HCT116 (cell line): ENCODE data around the gene EP400. TPM values are rescaled to one million over a fixed set of nuclear protein-coding genes. Genes with fewer than 3 reads are reported as not detected.

Experiments used
- ATAC-seq: fragments of 200-7000 bp; cut with Tn5 transposase; 2 replicates; pipeline ENCODE4 v1.9.1; 2020; ENCODE audit warnings: mild to moderate bottlenecking, moderate library complexity
- BruUV-seq: library from RNA; stranded (reverse); fragments of 400-500 nt; replicated peaks from 2 replicates; lab custom pipeline; 2021; lab: Mats Ljungman, UMichigan
- CTCF ChIA-PET: fragments of 300-600 bp; sonication (Branson Sonifier 250); formaldehyde crosslinking; loops from one replicate; lab custom pipeline; 2021; ENCODE audit warnings: antibody characterized with exemption; lab: Charles Lee
- POLR2A ChIA-PET: fragments of 300-600, 350-600 bp; sonication (Branson Sonifier 250); formaldehyde crosslinking; loops from one replicate; lab custom pipeline; 2021; ENCODE audit warnings: antibody characterized with exemption; lab: Charles Lee
- RAD21 ChIA-PET, 2 experiments: fragments of 300-600 bp; sonication (Branson Sonifier 250); formaldehyde crosslinking; loops; one replicate each; lab custom pipeline; 2023; ENCODE audit warnings: low total read pairs in 2 of 2; ENCODE audit not compliant: uncharacterized antibody in 2 of 2, unreplicated experiment in 2 of 2, low non-redundant PET in 1 of 2; lab: Charles Lee
- DNase-seq: peaks from one replicate; pipeline ENCODE4 v3.0.0-alpha.2; 2010; ENCODE audit warnings: low read depth, low spot score
- H2AFZ ChIP-seq: fragments of 200-600 bp; shearing (Covaris generic), sonication (generic); 2 replicates; pipeline ENCODE4 v1.6.1; 2017; ENCODE audit warnings: low read depth, mixed run types, mixed read lengths, antibody characterized with exemption, low read length; ENCODE audit not compliant: poor library complexity, severe bottlenecking
- H3K27ac ChIP-seq: 2 replicates; pipeline ENCODE4 v1.5.1; 2012; ENCODE audit warnings: low read depth, low read length
- H3K27me3 ChIP-seq: fragments of 200-600 bp; sonication (generic); 2 replicates; pipeline ENCODE4 v1.6.1; 2016; ENCODE audit warnings: mixed run types, low read length, mixed read lengths; ENCODE audit not compliant: insufficient read depth
- H3K36me3 ChIP-seq, 2 experiments: fragments of 200-500 bp in 1 of 2; fragments of 200-600 bp in 1 of 2; sonication (Bioruptor generic) in 1 of 2; sonication (generic) in 1 of 2; 2 replicates each; pipeline versions ENCODE4 v1.5.1 to v1.6.1; 2014 to 2016; ENCODE audit warnings: low read length in 2 of 2, inconsistent platforms in 1 of 2, mixed read lengths in 1 of 2, mixed run types in 1 of 2; ENCODE audit not compliant: insufficient read depth in 2 of 2, control insufficient read depth in 1 of 2
- H3K4me1 ChIP-seq, 2 experiments: fragments of 200-600 bp in 1 of 2; sonication (generic) in 1 of 2; 2 replicates each; pipeline versions ENCODE4 v1.5.1 to v1.6.1; 2012 to 2017; ENCODE audit warnings: low read length in 2 of 2, inconsistent platforms in 1 of 2, mild to moderate bottlenecking in 1 of 2, mixed read lengths in 1 of 2, mixed run types in 1 of 2, moderate library complexity in 1 of 2; ENCODE audit not compliant: insufficient read depth in 2 of 2, control insufficient read depth in 1 of 2
- H3K4me2 ChIP-seq: fragments of 200-600 bp; sonication (generic); 2 replicates; pipeline ENCODE4 v1.6.1; 2017; ENCODE audit warnings: mixed run types, low read length, mixed read lengths
- H3K4me3 ChIP-seq, 2 experiments: fragments of 200-600 bp in 1 of 2; sonication (generic) in 1 of 2; replicated peaks in 1 of 2; 2 replicates each; pipeline ENCODE4 v1.5.1; 2011 to 2016; ENCODE audit warnings: low read length in 2 of 2, control low read depth in 1 of 2, low read depth in 1 of 2, mild to moderate bottlenecking in 1 of 2, mixed read lengths in 1 of 2, mixed run types in 1 of 2
- H3K79me2 ChIP-seq: fragments of 200-600 bp; sonication (generic); 2 replicates; pipeline ENCODE4 v1.6.1; 2017; ENCODE audit warnings: mild to moderate bottlenecking, mixed run types, low read length, moderate library complexity, mixed read lengths; ENCODE audit not compliant: insufficient read depth
- H3K9ac ChIP-seq: fragments of 200-600 bp; sonication (generic); 2 replicates; pipeline ENCODE4 v1.6.1; 2016; ENCODE audit warnings: low read length, mixed read lengths
- H3K9me2 ChIP-seq: fragments of 200-600 bp; sonication (generic), shearing (Covaris generic); 2 replicates; pipeline ENCODE4 v1.6.1; 2017; ENCODE audit warnings: mixed run types, mild to moderate bottlenecking, moderate library complexity; ENCODE audit not compliant: insufficient read depth
- H3K9me3 ChIP-seq, 2 experiments: fragments of 200-500 bp in 1 of 2; fragments of 200-600 bp in 1 of 2; sonication (Bioruptor generic) in 1 of 2; sonication (generic) in 1 of 2; 2 replicates each; pipeline ENCODE4 v1.6.1; 2014 to 2017; ENCODE audit warnings: low read length in 2 of 2, mixed read lengths in 2 of 2, inconsistent platforms in 1 of 2, low read depth in 1 of 2, mild to moderate bottlenecking in 1 of 2, mixed run types in 1 of 2, moderate library complexity in 1 of 2; ENCODE audit not compliant: control insufficient read depth in 1 of 2, insufficient read depth in 1 of 2
- H4K20me1 ChIP-seq: fragments of 200-600 bp; sonication (generic), shearing (Covaris generic); 2 replicates; pipeline ENCODE4 v1.6.1; 2017; ENCODE audit warnings: mixed run types, mild to moderate bottlenecking, moderate library complexity; ENCODE audit not compliant: insufficient read depth
- ATF3 ChIP-seq: IDR thresholded peaks from 2 replicates; pipeline ENCODE4 v1.6.1; 2012
- CTCF ChIP-seq, 3 experiments: fragments of 200-600 bp in 1 of 3; sonication (generic) in 1 of 3; IDR thresholded peaks in 2 of 3; conservative IDR thresholded peaks in 1 of 3; 2 replicates each; pipeline ENCODE4 v1.5.1; 2012 to 2017; ENCODE audit warnings: low read depth in 2 of 3, low read length in 2 of 3, antibody characterized with exemption in 1 of 3, borderline replicate concordance in 1 of 3, control low read depth in 1 of 3, mild to moderate bottlenecking in 1 of 3, mixed read lengths in 1 of 3, mixed run types in 1 of 3, moderate library complexity in 1 of 3; ENCODE audit not compliant: insufficient read depth in 1 of 3
- EGR1 ChIP-seq: IDR thresholded peaks from 2 replicates; pipeline ENCODE4 v1.6.1; 2012; ENCODE audit warnings: low read depth
- EZH2phosphoT487 ChIP-seq: fragments of 200-600 bp; IDR thresholded peaks from 2 replicates; pipeline ENCODE4 v1.6.1; 2018; ENCODE audit warnings: antibody characterized with exemption, borderline replicate concordance
- FOSL1 ChIP-seq: IDR thresholded peaks from 2 replicates; pipeline ENCODE4 v1.6.1; 2012; ENCODE audit warnings: low read depth
- JUND ChIP-seq: IDR thresholded peaks from 2 replicates; pipeline ENCODE4 v1.6.1; 2012
- POLR2AphosphoS5 ChIP-seq: IDR thresholded peaks from 2 replicates; pipeline ENCODE4 v1.6.1; 2011; ENCODE audit warnings: mild to moderate bottlenecking, low read depth, low read length, moderate library complexity
- REST ChIP-seq: IDR thresholded peaks from 2 replicates; pipeline ENCODE4 v1.6.1; 2012; ENCODE audit warnings: low read depth
- SP1 ChIP-seq: IDR thresholded peaks from 2 replicates; pipeline ENCODE4 v1.6.1; 2012; ENCODE audit warnings: low read depth
- SRF ChIP-seq: IDR thresholded peaks from 2 replicates; pipeline ENCODE4 v1.6.1; 2012; ENCODE audit warnings: low read depth
- ZBTB33 ChIP-seq: IDR thresholded peaks from 2 replicates; pipeline ENCODE4 v1.6.1; 2011; ENCODE audit warnings: mild to moderate bottlenecking, low read length, moderate library complexity; ENCODE audit not compliant: insufficient replicate concordance; ENCODE audit errors: extremely low read depth
- ZFX ChIP-seq: fragments of 450-650 bp; IDR thresholded peaks from 2 replicates; pipeline ENCODE4 v1.6.1; 2017
- ZNF274 ChIP-seq: fragments of 200-500 bp; sonication (Bioruptor generic); IDR thresholded peaks from 2 replicates; pipeline ENCODE4 v1.6.1; 2014; ENCODE audit warnings: mild to moderate bottlenecking, low read depth, low read length, inconsistent platforms
- intact Hi-C: fragments of 100-400 bp; cut with micrococcal nuclease; formaldehyde crosslinking; loops from 2 replicates; pipeline ENCODE4 v1.10.0; 2022
- total RNA-seq: library from RNA; stranded (reverse); gene quantifications from one replicate; pipeline ENCODE4 v1.2.1, GENCODE V29; 2021; ENCODE audit not compliant: unreplicated experiment
- TF ChIP-seq, protein P1 (sequence below): IDR thresholded peaks from 2 replicates; pipeline ENCODE4 v1.6.1; 2012

The EP400 gene
- total RNA-seq, 1 experiment from 2014 or later, result 54.5 TPM

- Histone ChIP-seq H3K9me2 (no peaks in the 10 kb centered on the region), H3K4me1 (no peaks in the 10 kb centered on the region), H3K27ac (no peak overlapping the region), H3K4me3 (no peak overlapping the region), H3K4me2 (no peak overlapping the region), H3K36me3 (peaks cover 20 to 32% of the 10 kb centered on the region in 2 experiments), H3K79me2 (no peaks in the 10 kb centered on the region), H4K20me1 (no peaks in the 10 kb centered on the region), H2AFZ (no peak overlapping the region), H3K9me3 (no peaks in the 10 kb centered on the region), H3K27me3 (no peaks in the 10 kb centered on the region), H3K9ac (no peak overlapping the region)
- TF ChIP-seq FOSL1, result no peak
- no peak for TF ChIP-seq CTCF (IDR thresholded peaks at IDR 0.05 in 2 of 3, conservative IDR thresholded peaks at IDR 0.05 in 1 of 3; ENCODE audit: borderline replicate concordance in 1 of 3, insufficient read depth in 1 of 3, low read depth in 2 of 3, low read length in 2 of 3)
- no peak for TF ChIP-seq SRF
- TF ChIP-seq EGR1, result no peak
- TF ChIP-seq, protein P1, sequence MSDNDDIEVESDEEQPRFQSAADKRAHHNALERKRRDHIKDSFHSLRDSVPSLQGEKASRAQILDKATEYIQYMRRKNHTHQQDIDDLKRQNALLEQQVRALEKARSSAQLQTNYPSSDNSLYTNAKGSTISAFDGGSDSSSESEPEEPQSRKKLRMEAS, result no peak
- TF ChIP-seq POLR2AphosphoS5, result no peak
- TF ChIP-seq REST, result no peak
- no peak for TF ChIP-seq SP1
- no peak for TF ChIP-seq JUND
- no peak for TF ChIP-seq ZFX
- TF ChIP-seq ATF3, result no peak
- no peak for TF ChIP-seq EZH2phosphoT487
- TF ChIP-seq ZBTB33, result no peak
- TF ChIP-seq ZNF274, result no peak
- DNase-seq (no peak), ATAC-seq (no peak; the same call in 1 of the 2 replicates)
- BruUV-seq, result no TSS peak
- ChIA-PET CTCF (no interaction called here), POLR2A (no interaction called here), RAD21 (no interaction called here)
- intact Hi-C loops, result no loop called here
Measured at GRCh38 chr12:132040906-132041606, 91.3 kb downstream of the EP400 start.
